Central memory CD8-positive, alpha-beta T cell (primary cell): ENCODE results near the gene CNTNAP5.

ENCODE experiments used
- ATAC-seq: fragments of 150-1000 bp; cut with Tn5 transposase; replicated peaks from 2 replicates; pipeline ENCODE4 v1.10.0; 2022; ENCODE audit warnings: mild to moderate bottlenecking, moderate FRiP score, moderate number of reproducible peaks; ENCODE audit not compliant: poor library complexity, severe bottlenecking; ENCODE audit errors: extremely low read depth
- DNase-seq, 2 donors: peaks; one replicate each; pipeline ENCODE4 v3.0.0; 2021; ENCODE audit warnings: low spot score in 2 of 2
- H3K27ac Mint-ChIP-seq: one replicate; pipeline ENCODE4 v1.8.0; 2022; ENCODE audit warnings: low read depth, mild to moderate bottlenecking, moderate library complexity, mixed read lengths
- H3K27me3 Mint-ChIP-seq: one replicate; pipeline ENCODE4 v1.8.0; 2022; ENCODE audit warnings: mixed read lengths
- H3K36me3 Mint-ChIP-seq: one replicate; pipeline ENCODE4 v1.8.0; 2022; ENCODE audit warnings: mild to moderate bottlenecking, moderate library complexity, mixed read lengths; ENCODE audit not compliant: insufficient read depth
- H3K4me1 Mint-ChIP-seq: one replicate; pipeline ENCODE4 v1.8.0; 2022; ENCODE audit warnings: mixed read lengths
- H3K4me3 Mint-ChIP-seq: one replicate; pipeline ENCODE4 v1.8.0; 2022; ENCODE audit warnings: mild to moderate bottlenecking, moderate library complexity, mixed read lengths
- H3K9me3 Mint-ChIP-seq: one replicate; pipeline ENCODE4 v1.8.0; 2022; ENCODE audit warnings: mixed read lengths

Gene CNTNAP5

GRCh38 chr2:124482551-124482950 lies 457.5 kb downstream of the CNTNAP5 start:
- no peak for DNase-seq
- Mint-ChIP-seq H3K4me3 (no peak overlapping the region), H3K27ac (no peak overlapping the region), H3K36me3 (no peaks in the 10 kb centered on the region), H3K4me1 (no peaks in the 10 kb centered on the region), H3K9me3 (peaks cover 11% of the 10 kb centered on the region), H3K27me3 (no peaks in the 10 kb centered on the region)
- ATAC-seq = no peak

GRCh38 chr2:124485659-124486058 lies 460.6 kb downstream of the CNTNAP5 start:
- H3K4me1 Mint-ChIP-seq = no peaks in the 10 kb centered on the region
- no peaks in the 10 kb centered on the region for H3K36me3 Mint-ChIP-seq
- H3K27ac Mint-ChIP-seq = no peak overlapping the region
- H3K4me3 Mint-ChIP-seq = no peak overlapping the region
- H3K27me3 Mint-ChIP-seq = no peaks in the 10 kb centered on the region
- no peak for DNase-seq
- H3K9me3 Mint-ChIP-seq = peaks cover 8% of the 10 kb centered on the region
- ATAC-seq = no peak

DNA sequence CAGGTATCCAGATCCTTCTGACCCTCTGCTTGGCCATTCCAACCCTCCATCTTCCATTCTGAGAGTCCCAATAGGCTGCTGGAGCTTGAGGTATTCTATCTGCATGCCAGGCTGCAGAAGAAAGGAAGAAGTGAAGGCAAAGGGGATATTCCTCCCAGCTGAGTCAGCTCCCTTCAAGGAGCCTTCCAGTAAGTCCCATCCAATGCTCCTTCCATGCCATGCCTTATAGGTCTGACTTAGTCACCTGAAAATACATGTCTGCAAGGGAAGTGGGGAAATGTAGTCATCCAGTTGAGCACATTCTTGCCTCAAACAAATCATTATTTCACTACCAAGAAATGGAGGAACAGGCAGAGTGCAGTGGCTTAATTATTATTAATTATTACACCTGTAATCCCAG lies 464.6 kb downstream of the CNTNAP5 start:
- no peak overlapping the region for H3K4me3 Mint-ChIP-seq
- no peaks in the 10 kb centered on the region for H3K4me1 Mint-ChIP-seq
- H3K27ac Mint-ChIP-seq = no peak overlapping the region
- no peaks in the 10 kb centered on the region for H3K27me3 Mint-ChIP-seq
- DNase-seq (no peak), ATAC-seq (no peak)
- peaks cover 15% of the 10 kb centered on the region for H3K9me3 Mint-ChIP-seq
- no peaks in the 10 kb centered on the region for H3K36me3 Mint-ChIP-seq

- ATAC-seq = no peak
- Mint-ChIP-seq H3K36me3 (no peaks in the 10 kb centered on the region), H3K27ac (no peak overlapping the region), H3K9me3 (peaks cover 20% of the 10 kb centered on the region), H3K27me3 (no peaks in the 10 kb centered on the region), H3K4me3 (no peak overlapping the region), H3K4me1 (no peaks in the 10 kb centered on the region)
- no peak for DNase-seq
These were observed 476.6 kb downstream of the CNTNAP5 start for GRCh38 chr2:124501575-124502152.

DNA sequence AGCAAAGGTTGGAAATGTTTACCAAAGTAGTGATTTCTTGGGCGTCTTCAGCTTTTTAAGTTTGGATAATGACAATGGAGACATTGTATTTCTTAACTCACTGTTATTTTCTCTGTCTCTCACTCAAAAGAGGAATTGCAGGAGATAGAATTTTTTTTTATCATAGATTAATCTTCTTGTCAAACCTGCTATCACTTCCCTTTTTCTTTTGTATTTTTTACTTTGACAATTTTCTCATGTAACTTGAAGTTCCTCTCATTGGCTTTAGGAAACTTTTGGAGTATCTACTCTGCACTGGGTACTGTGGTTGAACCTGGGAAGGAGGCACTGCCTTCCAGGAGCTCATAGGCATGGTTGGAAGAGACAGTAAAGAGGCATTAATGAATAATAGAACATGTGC lies 489.1 kb downstream of the CNTNAP5 start:
- DNase-seq = no peak
- ATAC-seq = no peak
- Mint-ChIP-seq H3K27me3 (no peaks in the 10 kb centered on the region), H3K4me1 (no peaks in the 10 kb centered on the region), H3K36me3 (no peaks in the 10 kb centered on the region), H3K9me3 (peaks cover 25% of the 10 kb centered on the region), H3K27ac (no peak overlapping the region), H3K4me3 (no peak overlapping the region)

DNA sequence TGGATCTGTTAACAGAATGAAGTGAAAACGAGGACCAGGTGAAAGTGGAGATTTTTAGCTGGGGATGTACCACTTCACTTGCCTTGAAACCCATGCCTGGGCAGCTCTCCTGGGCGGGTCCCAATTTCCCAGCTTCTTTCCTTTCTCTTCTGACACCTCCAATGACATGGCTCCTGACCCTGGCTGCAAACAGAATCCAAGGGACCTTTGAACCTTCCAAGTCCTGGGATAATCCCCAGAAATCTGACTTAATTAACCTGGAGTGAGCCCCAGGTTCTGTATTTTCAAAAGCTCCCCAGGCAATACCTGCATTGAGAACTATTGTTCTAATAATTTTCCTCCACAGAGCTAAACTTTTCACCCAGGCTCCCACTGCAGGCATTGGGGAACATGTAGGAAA lies 495.9 kb downstream of the CNTNAP5 start:
- no peak for ATAC-seq
- Mint-ChIP-seq H3K36me3 (no peaks in the 10 kb centered on the region), H3K27me3 (no peaks in the 10 kb centered on the region), H3K9me3 (peaks cover 21% of the 10 kb centered on the region), H3K27ac (no peak overlapping the region), H3K4me3 (no peak overlapping the region), H3K4me1 (no peaks in the 10 kb centered on the region)
- DNase-seq = no peak

DNA sequence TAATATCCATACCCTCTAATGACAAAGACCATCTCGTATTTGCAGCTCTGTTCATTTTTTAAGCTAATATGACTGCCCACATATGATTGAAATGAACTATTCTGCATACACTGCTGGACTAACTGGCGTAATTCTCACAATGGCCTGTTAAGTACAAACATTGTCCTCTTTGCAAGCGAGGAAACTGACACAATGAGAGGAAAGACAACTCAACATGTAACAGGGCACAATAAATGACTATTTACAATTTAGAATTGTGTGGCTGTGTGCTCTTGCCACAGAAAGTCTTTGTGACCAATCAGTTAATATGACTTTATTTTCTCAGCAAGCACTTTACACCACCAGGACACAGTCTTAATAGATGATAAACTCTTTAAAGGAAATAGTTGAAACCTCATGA lies 498.0 kb downstream of the CNTNAP5 start:
- Mint-ChIP-seq H3K4me3 (no peak overlapping the region), H3K36me3 (no peaks in the 10 kb centered on the region), H3K27me3 (no peaks in the 10 kb centered on the region), H3K4me1 (no peaks in the 10 kb centered on the region), H3K9me3 (peaks cover 10% of the 10 kb centered on the region), H3K27ac (no peak overlapping the region)
- DNase-seq (no peak), ATAC-seq (no peak)

- no peak overlapping the region for H3K27ac Mint-ChIP-seq
- no peaks in the 10 kb centered on the region for H3K4me1 Mint-ChIP-seq
- H3K9me3 Mint-ChIP-seq = peaks cover 16% of the 10 kb centered on the region
- no peak overlapping the region for H3K4me3 Mint-ChIP-seq
- H3K36me3 Mint-ChIP-seq = no peaks in the 10 kb centered on the region
- no peak for DNase-seq
- no peaks in the 10 kb centered on the region for H3K27me3 Mint-ChIP-seq
- ATAC-seq = no peak
These were observed 499.2 kb downstream of the CNTNAP5 start for GRCh38 chr2:124524155-124524915.

- no peak for ATAC-seq
- H3K4me3 Mint-ChIP-seq = no peak overlapping the region
- H3K27me3 Mint-ChIP-seq = no peaks in the 10 kb centered on the region
- H3K4me1 Mint-ChIP-seq = no peaks in the 10 kb centered on the region
- H3K9me3 Mint-ChIP-seq = peaks cover 16% of the 10 kb centered on the region
- no peak overlapping the region for H3K27ac Mint-ChIP-seq
- DNase-seq = no peak
- no peaks in the 10 kb centered on the region for H3K36me3 Mint-ChIP-seq
These were observed 501.1 kb downstream of the CNTNAP5 start for GRCh38 chr2:124526221-124526620.

DNA sequence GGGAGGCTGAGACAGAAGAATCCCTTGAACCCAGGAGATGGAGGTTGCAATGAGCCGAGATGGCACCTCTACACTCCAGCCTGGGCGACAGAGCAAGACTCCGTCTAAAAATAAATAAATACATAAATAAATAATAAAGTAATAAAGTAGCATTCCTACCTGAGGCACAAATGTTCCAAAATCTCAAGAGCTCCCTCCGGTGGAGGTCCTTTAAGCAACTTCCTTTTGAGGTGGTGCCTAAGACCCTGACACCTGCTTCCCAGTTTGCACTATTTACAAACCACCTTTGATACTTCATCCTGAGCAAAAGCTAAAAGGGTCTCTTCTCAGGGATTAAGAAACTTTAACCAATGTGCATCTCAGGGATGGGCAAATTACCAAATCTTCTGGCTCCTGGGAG lies 505.1 kb downstream of the CNTNAP5 start:
- Mint-ChIP-seq H3K27me3 (no peaks in the 10 kb centered on the region), H3K27ac (no peak overlapping the region), H3K4me3 (no peak overlapping the region), H3K9me3 (peaks cover 19% of the 10 kb centered on the region), H3K4me1 (no peaks in the 10 kb centered on the region), H3K36me3 (no peaks in the 10 kb centered on the region)
- ATAC-seq = no peak
- DNase-seq = no peak

DNA sequence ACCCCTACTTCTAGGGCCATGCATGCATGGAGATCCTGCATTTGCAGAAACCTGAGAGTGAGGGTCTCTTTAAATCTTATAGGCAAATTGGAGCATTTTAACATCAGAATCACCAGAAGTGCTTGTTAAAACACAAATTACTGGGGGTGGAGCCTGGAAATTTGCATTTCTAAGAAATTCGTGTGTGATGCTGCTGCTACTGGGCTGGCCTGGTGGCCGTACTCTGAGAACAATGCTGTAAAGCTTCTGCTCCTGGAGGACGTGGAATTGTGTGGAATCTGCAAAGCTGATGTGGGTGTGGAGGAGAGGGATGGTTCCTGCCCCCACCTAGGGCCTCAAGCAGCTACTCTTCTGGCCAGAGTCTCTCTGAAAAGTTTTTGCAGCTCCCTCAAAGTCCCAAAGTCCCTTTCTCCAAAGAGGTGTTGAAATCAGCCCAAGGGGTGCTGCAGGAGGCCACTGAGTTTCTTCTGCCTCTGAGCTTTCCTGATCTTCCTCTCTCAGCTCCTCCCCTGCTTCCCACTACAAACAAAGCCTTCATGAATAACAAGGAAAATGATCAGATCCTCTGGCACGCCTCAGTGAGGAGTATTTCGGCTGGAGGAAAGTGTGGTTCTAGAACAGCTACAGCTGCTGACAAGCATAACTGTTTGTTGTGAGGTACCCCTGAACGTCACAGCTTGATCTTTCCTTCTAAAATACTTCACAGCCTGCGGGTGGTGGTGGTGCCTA lies 508.3 kb downstream of the CNTNAP5 start:
- Mint-ChIP-seq H3K4me3 (no peak overlapping the region), H3K4me1 (no peaks in the 10 kb centered on the region)
- no peak for ATAC-seq

GRCh38 chr2:124534028-124534427 lies 508.9 kb downstream of the CNTNAP5 start:
- Mint-ChIP-seq H3K4me1 (no peaks in the 10 kb centered on the region), H3K36me3 (no peaks in the 10 kb centered on the region), H3K27me3 (no peaks in the 10 kb centered on the region), H3K4me3 (no peak overlapping the region), H3K9me3 (peaks cover 16% of the 10 kb centered on the region), H3K27ac (no peak overlapping the region)
- DNase-seq (no peak), ATAC-seq (no peak)

More for the DNA sequence above, 508.3 kb downstream of the CNTNAP5 start:
- Mint-ChIP-seq H3K9me3 (peaks cover 18% of the 10 kb centered on the region), H3K36me3 (no peaks in the 10 kb centered on the region), H3K27ac (no peak overlapping the region), H3K27me3 (no peaks in the 10 kb centered on the region)
- DNase-seq = no peak

- ATAC-seq = no peak
- H3K4me1 Mint-ChIP-seq = no peaks in the 10 kb centered on the region
These were observed 510.7 kb downstream of the CNTNAP5 start for GRCh38 chr2:124535816-124536215.

More at GRCh38 chr2:124535816-124536215, 510.7 kb downstream of the CNTNAP5 start:
- Mint-ChIP-seq H3K27ac (no peak overlapping the region), H3K27me3 (no peaks in the 10 kb centered on the region), H3K4me3 (no peak overlapping the region), H3K9me3 (peaks cover 16% of the 10 kb centered on the region), H3K36me3 (no peaks in the 10 kb centered on the region)
- DNase-seq = no peak
